Cortex of kidney (tissue), 1 donor: ENCODE results near the gene C14orf93.

ENCODE experiments used
- DNase-seq: peaks from one replicate; lab custom pipeline; 2025; lab: John Stamatoyannopoulos, UW

The C14orf93 gene

GRCh38 chr14:22993517-22993916, 16.4 kb downstream of the C14orf93 start:
- no peak for DNase-seq

GRCh38 chr14:22991852-22992251, 18.1 kb downstream of the C14orf93 start:
- no peak for DNase-seq

- DNase-seq: no peak
Observed at GRCh38 chr14:22987291-22987690, 22.7 kb downstream of the C14orf93 start.

GRCh38 chr14:22986508-22987054, 23.4 kb downstream of the C14orf93 start:
- DNase-seq: no peak

- no peak for DNase-seq
Observed at GRCh38 chr14:22985894-22986507, 23.9 kb downstream of the C14orf93 start.

- DNase-seq: no peak
Observed at GRCh38 chr14:22984959-22985658, 24.8 kb downstream of the C14orf93 start.

GRCh38 chr14:22982477-22983245, 27.3 kb downstream of the C14orf93 start, which contains the start of gene AJUBA:
AJUBA (minus strand) TSS chr14:22982551; CDS start chr14:22982266, 285 bp downstream.
- no peak for DNase-seq

GRCh38 chr14:22981876-22982476, 28.0 kb downstream of the C14orf93 start:
- DNase-seq: no peak

- DNase-seq: no peak
Observed at GRCh38 chr14:22981090-22981875, 28.7 kb downstream of the C14orf93 start.

GRCh38 chr14:22980672-22981089, 29.3 kb downstream of the C14orf93 start:
- DNase-seq: no peak

GRCh38 chr14:22979748-22980392, 30.1 kb downstream of the C14orf93 start:
- no peak for DNase-seq

GRCh38 chr14:22978981-22979671, 30.8 kb downstream of the C14orf93 start:
- no peak for DNase-seq

- DNase-seq: no peak
Observed at GRCh38 chr14:22978487-22978837, 31.5 kb downstream of the C14orf93 start.

- DNase-seq: no peak
Observed at GRCh38 chr14:22977684-22978486, 32.1 kb downstream of the C14orf93 start.

- no peak for DNase-seq
Observed at GRCh38 chr14:22977434-22977683, 32.6 kb downstream of the C14orf93 start.

GRCh38 chr14:22976620-22977433, 33.1 kb downstream of the C14orf93 start:
- no peak for DNase-seq

- DNase-seq: no peak
Observed at GRCh38 chr14:22974530-22975313, 35.2 kb downstream of the C14orf93 start.
